Smooth muscle cell (in vitro differentiated cells): ENCODE measurements around the gene PDE6A. TPM values are rescaled to one million over a fixed set of nuclear protein-coding genes. Genes with fewer than 3 reads are reported as not detected.
A peak's percentile ranks its signal among the peaks of the same experiment; 100 is the strongest.

Experiments
- DNase-seq: peaks from one replicate; lab custom pipeline; 2025; ENCODE audit not compliant: unreplicated experiment; lab: John Stamatoyannopoulos, UW
- H2AFZ ChIP-seq: fragments of 200-600 bp; sonication (generic); 2 replicates; pipeline ENCODE4 v1.6.0; 2016; ENCODE audit warnings: antibody characterized with exemption, low read depth, mild to moderate bottlenecking
- H3F3A ChIP-seq: fragments of 200-600 bp; sonication (generic); 2 replicates; pipeline ENCODE4 v1.6.0; 2017; ENCODE audit warnings: antibody characterized with exemption, low read depth
- H3K27ac ChIP-seq: fragments of 200-600 bp; sonication (generic); 2 replicates; pipeline ENCODE4 v1.5.1; 2016; ENCODE audit warnings: low read depth, mild to moderate bottlenecking
- H3K27me3 ChIP-seq: fragments of 200-600 bp; sonication (generic); 2 replicates; pipeline ENCODE4 v1.6.1; 2016; ENCODE audit warnings: low read depth, mild to moderate bottlenecking
- H3K36me3 ChIP-seq: fragments of 200-600 bp; sonication (generic); 2 replicates; pipeline ENCODE4 v1.5.1; 2016; ENCODE audit warnings: low read depth
- H3K4me1 ChIP-seq: fragments of 200-600 bp; sonication (generic); 2 replicates; pipeline ENCODE4 v1.5.1; 2016; ENCODE audit warnings: low read depth
- H3K4me2 ChIP-seq: fragments of 200-600 bp; sonication (generic); 2 replicates; pipeline ENCODE4 v1.6.0; 2016; ENCODE audit warnings: mild to moderate bottlenecking
- H3K4me3 ChIP-seq: fragments of 200-600 bp; sonication (generic); 2 replicates; pipeline ENCODE4 v1.5.1; 2016; ENCODE audit warnings: mild to moderate bottlenecking
- H3K79me2 ChIP-seq: fragments of 200-600 bp; sonication (generic); 2 replicates; pipeline ENCODE4 v1.6.0; 2016; ENCODE audit warnings: low read depth, mild to moderate bottlenecking
- H3K9ac ChIP-seq: fragments of 200-600 bp; sonication (generic); 2 replicates; pipeline ENCODE4 v1.6.0; 2016; ENCODE audit warnings: low read depth
- H3K9me3 ChIP-seq: fragments of 200-600 bp; sonication (generic); replicated peaks from 2 replicates; pipeline ENCODE4 v1.5.1; 2016; ENCODE audit warnings: low read depth
- H4K20me1 ChIP-seq: fragments of 200-600 bp; sonication (generic); 2 replicates; pipeline ENCODE4 v1.6.0; 2016; ENCODE audit warnings: low read depth
- WGBS: methylation state at CpG from one replicate; pipeline ENCODE4 v1.1.7; 2016; ENCODE audit warnings: low lambda C conversion rate; 5-methylcytosine and 5-hydroxymethylcytosine counted together
- polyA plus RNA-seq: library from polyadenylated mRNA; unstranded; fragments of >200 nt; fragmentation: Nextera tagmentation; extraction: Ambion mirVana; gene quantifications from 2 replicates; pipeline ENCODE4 v1.2.1, GENCODE V29; 2016
- total RNA-seq: library from RNA; depleted of rRNA; stranded (reverse); fragments of >200 nt; gene quantifications from 2 replicates; pipeline ENCODE4 v1.2.3, GENCODE V29; 2014
- TF ChIP-seq, protein P1 (sequence below): fragments of 200-600 bp; sonication (generic); IDR thresholded peaks from 2 replicates; pipeline ENCODE4 v1.5.1; 2017; ENCODE audit warnings: borderline replicate concordance, mild to moderate bottlenecking, antibody characterized with exemption; ENCODE audit not compliant: insufficient read depth, poor library complexity, severe bottlenecking

The PDE6A gene
- total and polyA plus RNA-seq, 2 experiments from 2014 or later = 0.05 TPM; not detected in 1

DNA sequence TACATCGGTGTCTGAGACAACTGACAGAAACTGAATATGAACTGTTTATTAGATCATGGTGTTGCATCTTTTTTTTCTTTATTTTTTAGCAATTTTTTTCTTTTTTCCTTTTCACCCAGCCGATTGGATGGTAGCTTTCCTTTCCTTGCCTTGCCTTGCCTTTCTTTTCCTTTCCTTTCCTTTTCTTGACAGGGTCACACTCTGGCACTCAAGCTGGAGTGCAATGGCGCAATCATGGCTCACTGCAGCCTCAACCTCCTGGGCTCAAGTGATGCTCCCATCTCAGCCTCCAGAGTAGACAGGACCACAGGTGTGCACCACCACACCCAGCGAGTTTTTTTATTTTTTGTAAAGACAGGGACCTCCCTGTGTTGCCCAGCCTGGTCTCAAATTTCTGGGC lies 2.8 kb downstream of the PDE6A start:
- TF ChIP-seq, protein P1, sequence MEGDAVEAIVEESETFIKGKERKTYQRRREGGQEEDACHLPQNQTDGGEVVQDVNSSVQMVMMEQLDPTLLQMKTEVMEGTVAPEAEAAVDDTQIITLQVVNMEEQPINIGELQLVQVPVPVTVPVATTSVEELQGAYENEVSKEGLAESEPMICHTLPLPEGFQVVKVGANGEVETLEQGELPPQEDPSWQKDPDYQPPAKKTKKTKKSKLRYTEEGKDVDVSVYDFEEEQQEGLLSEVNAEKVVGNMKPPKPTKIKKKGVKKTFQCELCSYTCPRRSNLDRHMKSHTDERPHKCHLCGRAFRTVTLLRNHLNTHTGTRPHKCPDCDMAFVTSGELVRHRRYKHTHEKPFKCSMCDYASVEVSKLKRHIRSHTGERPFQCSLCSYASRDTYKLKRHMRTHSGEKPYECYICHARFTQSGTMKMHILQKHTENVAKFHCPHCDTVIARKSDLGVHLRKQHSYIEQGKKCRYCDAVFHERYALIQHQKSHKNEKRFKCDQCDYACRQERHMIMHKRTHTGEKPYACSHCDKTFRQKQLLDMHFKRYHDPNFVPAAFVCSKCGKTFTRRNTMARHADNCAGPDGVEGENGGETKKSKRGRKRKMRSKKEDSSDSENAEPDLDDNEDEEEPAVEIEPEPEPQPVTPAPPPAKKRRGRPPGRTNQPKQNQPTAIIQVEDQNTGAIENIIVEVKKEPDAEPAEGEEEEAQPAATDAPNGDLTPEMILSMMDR = no peak
- DNase-seq = no peak
- whole genome bisulfite sequencing = 96% methylated on average over 4 of the region's 4 CpGs
- Histone ChIP-seq H3K9me3 (no peaks in the 10 kb centered on the region), H3K4me1 (peaks cover 3% of the 10 kb centered on the region), H3F3A (peaks cover 13% of the 10 kb centered on the region), H4K20me1 (no peaks in the 10 kb centered on the region), H3K27ac (no peak overlapping the region), H3K4me3 (no peak overlapping the region), H2AFZ (no peak overlapping the region), H3K9ac (no peak overlapping the region), H3K36me3 (no peaks in the 10 kb centered on the region), H3K4me2 (no peak overlapping the region), H3K27me3 (no peaks in the 10 kb centered on the region), H3K79me2 (no peaks in the 10 kb centered on the region)

- Histone ChIP-seq H3K79me2 (no peaks in the 10 kb centered on the region), H4K20me1 (no peaks in the 10 kb centered on the region), H3K4me2 (no peak overlapping the region), H3K4me1 (peaks cover 3% of the 10 kb centered on the region), H3K27ac (no peak overlapping the region), H3K9ac (no peak overlapping the region), H3K36me3 (no peaks in the 10 kb centered on the region), H3K27me3 (no peaks in the 10 kb centered on the region), H3F3A (peaks cover 13% of the 10 kb centered on the region), H3K4me3 (no peak overlapping the region), H2AFZ (no peak overlapping the region), H3K9me3 (no peaks in the 10 kb centered on the region)
- TF ChIP-seq, protein P1 = no peak
- 86% methylated on average over 5 of the region's 5 CpGs for WGBS
- DNase-seq = no peak
Observed at GRCh38 chr5:149940941-149941644, 3.5 kb downstream of the PDE6A start.

DNA sequence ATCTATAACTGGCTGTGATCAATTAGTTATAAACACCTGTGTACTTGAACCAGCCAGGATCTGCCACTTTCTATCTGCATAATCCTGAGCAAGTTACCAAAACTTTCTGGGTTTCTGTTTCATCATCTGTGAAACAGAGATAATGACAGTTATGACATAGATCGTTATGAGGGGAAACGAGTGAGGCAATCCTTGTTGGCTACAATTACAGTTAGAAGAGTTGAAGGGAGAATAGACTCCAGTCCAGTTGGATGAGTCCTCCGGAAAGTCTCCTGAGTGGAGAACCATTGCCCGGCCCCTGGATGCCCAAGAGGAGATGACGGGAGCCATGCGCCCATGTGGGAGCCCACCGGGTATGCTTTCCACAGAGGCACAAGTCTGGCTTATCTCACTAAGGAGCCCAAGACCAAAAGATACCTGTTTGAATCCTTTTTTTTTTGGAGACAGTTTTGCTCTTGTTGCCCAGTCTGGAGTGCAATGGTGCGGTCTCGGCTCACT lies 4.5 kb downstream of the PDE6A start:
- H2AFZ ChIP-seq = no peak overlapping the region
- H3K4me3 ChIP-seq = no peak overlapping the region
- WGBS = 77% methylated on average over 9 of the region's 9 CpGs
- peak overlapping the region; percentile 79 for H3K9ac ChIP-seq
- DNase-seq = no peak
- peaks cover 13% of the 10 kb centered on the region for H3F3A ChIP-seq
- no peaks in the 10 kb centered on the region for H3K27me3 ChIP-seq
- H3K79me2 ChIP-seq = no peaks in the 10 kb centered on the region
- peaks cover 3% of the 10 kb centered on the region for H3K4me1 ChIP-seq
- peak overlapping the region; percentile 95 for H3K27ac ChIP-seq
- H3K9me3 ChIP-seq = no peaks in the 10 kb centered on the region
- H4K20me1 ChIP-seq = no peaks in the 10 kb centered on the region
- no peaks in the 10 kb centered on the region for H3K36me3 ChIP-seq
- H3K4me2 ChIP-seq = peak overlapping the region; percentile 46
- TF ChIP-seq, protein P1 = no peak

DNA sequence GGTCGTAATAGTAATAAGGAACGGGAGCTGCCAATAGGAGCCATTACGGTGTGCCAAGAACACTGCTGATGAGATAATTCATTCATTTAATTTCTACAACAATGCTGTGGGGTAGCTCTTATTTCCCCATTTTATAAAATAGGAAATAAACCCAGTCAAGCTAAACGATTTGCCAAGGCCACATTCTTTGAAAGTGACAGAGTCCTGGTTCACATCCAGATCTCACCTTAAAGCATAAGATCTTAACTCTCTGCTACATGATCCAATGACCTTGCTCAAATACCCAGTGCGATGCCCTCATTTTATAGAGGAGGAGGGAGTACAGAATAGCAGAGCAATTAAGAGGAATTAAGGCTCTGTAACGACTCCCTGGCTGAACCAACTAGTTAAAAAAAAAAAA lies 5.0 kb downstream of the PDE6A start:
- Histone ChIP-seq H3K27me3 (no peaks in the 10 kb centered on the region), H3K4me2 (peak overlapping the region; percentile 46), H3K36me3 (no peaks in the 10 kb centered on the region), H3K27ac (peak overlapping the region; percentile 95), H3F3A (peaks cover 13% of the 10 kb centered on the region), H3K9me3 (no peaks in the 10 kb centered on the region), H3K4me1 (peaks cover 3% of the 10 kb centered on the region), H4K20me1 (no peaks in the 10 kb centered on the region), H3K9ac (peak overlapping the region; percentile 79), H2AFZ (no peak overlapping the region), H3K79me2 (no peaks in the 10 kb centered on the region), H3K4me3 (no peak overlapping the region)
- DNase-seq = no peak
- WGBS = 72% methylated on average over 6 of the region's 6 CpGs
- TF ChIP-seq, protein P1 = no peak
